Measurements from ENCODE around the gene C11orf65. TPM values are rescaled to one million over a fixed set of nuclear protein-coding genes. Genes with fewer than 3 reads are reported as not detected.

The C11orf65 gene
- total RNA-seq, 1 experiment from 2014 or later, result not detected

- Mint-ChIP-seq H3K4me3 (ENCODE audit: low read depth, unreplicated experiment) (no peak overlapping the region), H3K9me3 (ENCODE audit: low read depth, unreplicated experiment) (no peaks in the 10 kb centered on the region), H3K36me3 (ENCODE audit: insufficient read depth, unreplicated experiment) (peaks cover 6% of the 10 kb centered on the region), H3K4me1 (ENCODE audit: low read depth, unreplicated experiment) (peaks cover 16% of the 10 kb centered on the region), H3K27me3 (ENCODE audit: unreplicated experiment) (no peaks in the 10 kb centered on the region), H3K27ac (ENCODE audit: unreplicated experiment) (no peak overlapping the region)
- intact Hi-C loops (cut with micrococcal nuclease; ENCODE audit: unreplicated experiment), result no loop called here
- CTCF ChIA-PET, result no interaction called here
- no TSS peak for BruUV-seq (replicated peaks)
- DNase-seq, result no peak
- TF ChIP-seq CTCF (IDR thresholded peaks at IDR 0.05; ENCODE audit: unreplicated experiment), result no peak
Observed at GRCh38 chr11:108338750-108339149, 128.6 kb downstream of the C11orf65 start.

GRCh38 chr11:108333403-108333899, 133.9 kb downstream of the C11orf65 start:
- H3K36me3 Mint-ChIP-seq (ENCODE audit: insufficient read depth, unreplicated experiment), result peaks cover 6% of the 10 kb centered on the region
- H3K4me3 Mint-ChIP-seq (ENCODE audit: low read depth, unreplicated experiment), result no peak overlapping the region
- CTCF ChIA-PET, result no interaction called here
- H3K27me3 Mint-ChIP-seq (ENCODE audit: unreplicated experiment), result no peaks in the 10 kb centered on the region
- BruUV-seq (replicated peaks), result no TSS peak
- H3K9me3 Mint-ChIP-seq (ENCODE audit: low read depth, unreplicated experiment), result no peaks in the 10 kb centered on the region
- TF ChIP-seq CTCF (IDR thresholded peaks at IDR 0.05; ENCODE audit: unreplicated experiment), result no peak
- intact Hi-C loops (cut with micrococcal nuclease; ENCODE audit: unreplicated experiment), result no loop called here
- H3K27ac Mint-ChIP-seq (ENCODE audit: unreplicated experiment), result no peak overlapping the region
- H3K4me1 Mint-ChIP-seq (ENCODE audit: low read depth, unreplicated experiment), result no peaks in the 10 kb centered on the region
- DNase-seq, result no peak

Other genes with a start within 250 kb of the C11orf65 start
- gene NPAT, start 244.9 kb downstream of the C11orf65 start, total RNA-seq (2022), result 11.5 and 13.9 TPM in 2 replicates
- 39.5 and 39.8 TPM in 2 replicates for gene ATM, start 244.5 kb downstream of the C11orf65 start, total RNA-seq (2022)
- 16.4 and 16.9 TPM in 2 replicates for gene POGLUT3, start 30.9 kb upstream of the C11orf65 start, total RNA-seq (2022)
- gene EXPH5, start 126.2 kb upstream of the C11orf65 start, total RNA-seq (2022), result 14.0 and 17.0 TPM in 2 replicates
- 31.2 and 31.7 TPM in 2 replicates for gene DDX10, start 197.5 kb upstream of the C11orf65 start, total RNA-seq (2022)